ENCODE data around the gene NOPCHAP1.
A peak's percentile ranks its signal among the peaks of the same experiment; 100 is the strongest.

NOPCHAP1 gene

DNA sequence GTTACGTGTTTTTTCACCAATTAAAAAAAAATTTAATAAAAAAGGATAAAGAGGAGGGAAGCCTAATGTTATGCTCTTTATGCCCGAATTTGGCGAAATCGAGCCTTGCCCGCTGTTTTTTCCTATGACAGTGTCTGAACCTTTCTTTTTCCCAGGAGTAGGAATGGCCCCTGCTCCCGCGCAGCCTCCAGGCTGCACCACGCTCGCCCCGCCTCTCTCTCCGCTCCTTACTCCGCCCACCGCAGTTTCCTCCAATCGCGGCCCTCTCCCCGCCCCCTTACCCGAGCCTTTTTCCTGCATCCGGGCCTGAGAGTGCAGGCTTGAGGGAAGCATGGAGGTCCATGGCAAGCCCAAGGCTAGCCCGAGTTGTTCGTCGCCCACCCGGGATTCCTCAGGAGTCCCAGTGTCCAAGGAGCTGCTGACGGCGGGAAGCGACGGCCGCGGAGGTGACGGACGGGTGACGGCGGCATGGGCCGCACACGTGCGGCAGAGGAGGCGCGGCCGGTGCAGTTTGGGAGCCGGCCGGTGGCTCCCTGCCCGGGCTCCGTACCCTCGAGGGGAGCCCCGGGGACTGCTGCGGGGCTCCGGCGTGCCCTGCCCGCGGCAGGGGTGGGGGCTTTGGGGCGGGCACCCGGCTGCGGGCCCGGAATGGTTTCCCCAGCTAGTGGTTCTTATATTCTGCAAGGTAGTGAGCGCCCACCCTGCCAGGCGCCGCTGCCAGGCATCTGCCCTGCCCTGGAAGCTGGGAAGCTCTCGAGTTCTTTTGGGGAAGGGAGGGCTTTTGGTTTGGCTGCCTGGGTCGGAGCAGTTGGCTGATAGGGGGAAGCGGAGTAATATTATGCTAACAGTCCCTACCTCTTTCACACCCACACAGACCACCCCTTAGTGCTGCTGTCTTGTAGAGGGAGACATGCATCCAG lies at the start of gene NOPCHAP1:
TSS of gene NOPCHAP1 (plus strand) at position 295 of the 920 bp plus-strand sequence. CDS start at position 332, 37 bp downstream.
- Histone ChIP-seq H3K9ac (ENCODE audit: low read depth, low read length, poor library complexity, severe bottlenecking) (peak within 1 kb of the TSS; percentile 76), H3K4me2 (ENCODE audit: low read depth, low read length, poor library complexity, severe bottlenecking) (peak within 1 kb of the TSS; percentile 86), H3K9me2 (replicated peaks; ENCODE audit: low read depth, low read length) (no peaks in the 10 kb centered on the region), H3K36me3 (ENCODE audit: insufficient read depth, low read length) (no peaks in the 10 kb centered on the region; the same call in 1 of the 2 replicates), H3K79me2 (ENCODE audit: insufficient read depth, low read length) (peaks cover 35% of the 10 kb centered on the region), H3K9me3 (ENCODE audit: insufficient read depth, low read depth, low read length) (no peaks in the 10 kb centered on the region), H3K4me3 (ENCODE audit: low read length, poor library complexity, severe bottlenecking) (peak within 1 kb of the TSS; percentile 79), H4K20me1 (ENCODE audit: insufficient read depth, low read length, poor library complexity, severe bottlenecking) (peaks cover 6% of the 10 kb centered on the region), H3F3A (ENCODE audit: low read depth) (no peaks in the 10 kb centered on the region), H2AFZ (ENCODE audit: low read length) (peak within 1 kb of the TSS; percentile 92), H3K4me1 (ENCODE audit: insufficient read depth, low read length, poor library complexity, severe bottlenecking) (peaks cover 40% of the 10 kb centered on the region), H3K27me3 (ENCODE audit: insufficient read depth, low read length, poor library complexity, severe bottlenecking) (no peaks in the 10 kb centered on the region)
- TF ChIP-seq EZH2phosphoT487 (IDR thresholded peaks at IDR 0.05; ENCODE audit: borderline replicate concordance) (no peak), CTCF (conservative IDR thresholded peaks at IDR 0.05; ENCODE audit: low read length) (no peak)

GRCh38 chr12:104938371-104938770 lies 47.7 kb upstream of the NOPCHAP1 start:
- H3K4me3 ChIP-seq (ENCODE audit: low read length, poor library complexity, severe bottlenecking), result no peak overlapping the region
- H3K4me2 ChIP-seq (ENCODE audit: low read depth, low read length, poor library complexity, severe bottlenecking), result no peak overlapping the region
- H3K9ac ChIP-seq (ENCODE audit: low read depth, low read length, poor library complexity, severe bottlenecking), result no peak overlapping the region
- H3K4me1 ChIP-seq (ENCODE audit: insufficient read depth, low read length, poor library complexity, severe bottlenecking), result no peaks in the 10 kb centered on the region
- no peaks in the 10 kb centered on the region for H3K9me2 ChIP-seq (replicated peaks; ENCODE audit: low read depth, low read length)
- H3K9me3 ChIP-seq (ENCODE audit: insufficient read depth, low read depth, low read length), result peaks cover 4% of the 10 kb centered on the region; the same call in 1 of the 2 replicates
- H2AFZ ChIP-seq (ENCODE audit: low read length), result no peak overlapping the region
- H3K36me3 ChIP-seq (ENCODE audit: insufficient read depth, low read length), result no peaks in the 10 kb centered on the region
- TF ChIP-seq CTCF (conservative IDR thresholded peaks at IDR 0.05; ENCODE audit: low read length) (no peak), EZH2phosphoT487 (IDR thresholded peaks at IDR 0.05; ENCODE audit: borderline replicate concordance) (no peak)
- H4K20me1 ChIP-seq (ENCODE audit: insufficient read depth, low read length, poor library complexity, severe bottlenecking), result no peaks in the 10 kb centered on the region
- H3F3A ChIP-seq (ENCODE audit: low read depth), result no peaks in the 10 kb centered on the region
- H3K79me2 ChIP-seq (ENCODE audit: insufficient read depth, low read length), result no peaks in the 10 kb centered on the region
- H3K27me3 ChIP-seq (ENCODE audit: insufficient read depth, low read length, poor library complexity, severe bottlenecking), result no peaks in the 10 kb centered on the region

DNA sequence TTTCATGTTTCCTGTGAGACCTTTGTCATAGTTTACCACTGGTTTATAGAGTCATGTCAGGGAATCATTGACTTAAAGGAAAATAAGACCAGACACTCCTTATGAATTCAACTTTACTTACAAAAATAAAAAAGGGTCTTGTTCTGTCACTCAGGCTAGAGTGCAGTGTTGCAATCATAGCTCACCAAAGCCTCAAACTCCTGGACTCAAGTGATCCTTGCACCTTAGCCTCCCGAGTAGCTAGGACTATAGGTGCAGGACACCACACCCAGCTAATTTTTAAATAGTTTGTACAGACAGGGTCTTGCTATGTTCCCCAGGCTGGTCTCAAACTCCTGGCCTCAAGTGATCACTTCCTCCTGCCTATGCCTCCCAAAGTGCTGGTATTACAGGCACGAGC lies 47.0 kb upstream of the NOPCHAP1 start:
- H3K9ac ChIP-seq (ENCODE audit: low read depth, low read length, poor library complexity, severe bottlenecking), result no peak overlapping the region
- no peaks in the 10 kb centered on the region for H4K20me1 ChIP-seq (ENCODE audit: insufficient read depth, low read length, poor library complexity, severe bottlenecking)
- H3K9me2 ChIP-seq (replicated peaks; ENCODE audit: low read depth, low read length), result no peaks in the 10 kb centered on the region

More for the DNA sequence above, 47.0 kb upstream of the NOPCHAP1 start:
- TF ChIP-seq CTCF (conservative IDR thresholded peaks at IDR 0.05; ENCODE audit: low read length) (no peak), EZH2phosphoT487 (IDR thresholded peaks at IDR 0.05; ENCODE audit: borderline replicate concordance) (no peak)
- no peaks in the 10 kb centered on the region for H3K79me2 ChIP-seq (ENCODE audit: insufficient read depth, low read length)
- H3K4me2 ChIP-seq (ENCODE audit: low read depth, low read length, poor library complexity, severe bottlenecking), result no peak overlapping the region
- H3K4me3 ChIP-seq (ENCODE audit: low read length, poor library complexity, severe bottlenecking), result no peak overlapping the region
- H3K27me3 ChIP-seq (ENCODE audit: insufficient read depth, low read length, poor library complexity, severe bottlenecking), result no peaks in the 10 kb centered on the region
- H3K9me3 ChIP-seq (ENCODE audit: insufficient read depth, low read depth, low read length), result peaks cover 4% of the 10 kb centered on the region; the same call in 1 of the 2 replicates
- H3F3A ChIP-seq (ENCODE audit: low read depth), result no peaks in the 10 kb centered on the region
- no peaks in the 10 kb centered on the region for H3K4me1 ChIP-seq (ENCODE audit: insufficient read depth, low read length, poor library complexity, severe bottlenecking)
- no peak overlapping the region for H2AFZ ChIP-seq (ENCODE audit: low read length)
- no peaks in the 10 kb centered on the region for H3K36me3 ChIP-seq (ENCODE audit: insufficient read depth, low read length)
